GM18507 (cell line): ENCODE measurements around the gene STK10.
A peak's percentile ranks its signal among the peaks of the same experiment; 100 is the strongest.

Experiments used
- DNase-seq: peaks from one replicate; pipeline ENCODE4 v3.0.0; 2011; ENCODE audit warnings: low read depth; ENCODE audit not compliant: insufficient read length; ENCODE audit errors: extremely low spot score
- FAIRE-seq: peaks from 2 replicates; lab custom pipeline; 2011; peaks lifted over from hg19 to GRCh38; lab: Jason Lieb, UNC

STK10 gene

DNA sequence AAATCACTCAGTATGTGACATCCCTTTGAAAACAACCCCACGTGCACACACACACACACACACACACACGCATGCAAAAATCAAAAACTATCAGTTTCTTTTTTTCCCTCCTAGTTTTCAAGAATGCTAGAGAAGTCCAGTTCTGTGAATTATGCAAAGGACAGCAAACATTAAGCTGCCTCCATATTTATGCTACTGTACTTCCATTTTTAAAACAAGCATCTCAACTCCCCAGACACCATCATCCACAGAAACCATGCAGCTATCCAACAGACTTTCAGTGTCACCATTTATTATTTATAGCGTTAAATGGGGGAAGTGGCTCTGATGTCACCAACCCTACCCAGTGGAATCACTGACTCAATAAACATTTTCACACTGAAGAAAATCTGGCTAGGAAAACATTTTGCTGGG, 183.2 kb downstream of the STK10 start:
- DNase-seq (no peak), FAIRE-seq (peak; percentile 64)

DNA sequence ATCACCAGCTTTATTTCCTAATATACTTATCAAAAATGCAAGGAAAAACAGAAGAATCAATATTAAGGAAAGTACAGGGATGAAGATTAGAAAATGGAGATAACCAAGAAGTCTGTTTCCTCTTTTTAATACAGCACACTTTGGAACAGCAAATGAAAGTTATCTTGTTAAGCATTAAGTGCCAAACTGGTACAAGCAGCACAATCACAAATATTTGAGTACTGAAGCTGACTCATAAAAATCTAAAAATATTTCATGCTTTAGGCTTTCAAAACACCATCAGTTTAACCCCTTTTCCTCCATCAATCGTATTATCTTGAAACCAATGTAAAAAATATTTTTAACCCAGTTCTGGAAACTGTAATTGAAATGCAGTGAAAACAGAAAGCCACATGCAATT, 184.3 kb downstream of the STK10 start:
- DNase-seq: no peak
- no peak for FAIRE-seq

DNA sequence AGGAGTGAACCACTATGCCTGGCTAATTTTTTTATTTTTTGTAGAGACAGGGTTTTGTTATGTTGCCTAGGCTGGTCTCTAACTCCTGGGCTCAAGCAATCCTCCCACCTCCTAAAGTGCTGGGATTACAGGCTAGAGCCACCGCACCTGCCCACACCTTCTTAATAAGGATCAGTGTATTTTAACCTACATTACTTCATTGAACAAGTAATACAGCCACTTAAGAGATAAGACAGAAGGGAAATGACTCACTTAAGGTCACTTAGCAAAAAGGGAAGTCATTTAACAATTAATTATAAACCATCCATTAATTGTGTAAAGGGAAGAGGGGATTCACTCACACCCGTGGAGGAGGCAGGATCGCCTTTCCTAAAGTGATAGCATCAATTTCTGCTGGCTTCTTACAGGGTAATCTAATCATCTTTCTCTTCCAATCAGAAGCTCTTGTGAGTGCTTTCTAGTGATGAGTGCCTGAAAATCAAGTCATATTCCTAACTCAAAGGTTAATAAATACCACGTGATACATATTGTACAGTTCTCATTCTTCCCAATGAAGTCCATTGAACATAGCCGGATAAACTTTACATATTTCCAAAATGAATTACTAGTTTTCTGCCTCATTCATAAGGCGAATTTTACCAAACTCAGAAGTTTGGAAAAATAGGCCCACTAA, 185.0 kb downstream of the STK10 start:
- DNase-seq (no peak), FAIRE-seq (no peak)

DNA sequence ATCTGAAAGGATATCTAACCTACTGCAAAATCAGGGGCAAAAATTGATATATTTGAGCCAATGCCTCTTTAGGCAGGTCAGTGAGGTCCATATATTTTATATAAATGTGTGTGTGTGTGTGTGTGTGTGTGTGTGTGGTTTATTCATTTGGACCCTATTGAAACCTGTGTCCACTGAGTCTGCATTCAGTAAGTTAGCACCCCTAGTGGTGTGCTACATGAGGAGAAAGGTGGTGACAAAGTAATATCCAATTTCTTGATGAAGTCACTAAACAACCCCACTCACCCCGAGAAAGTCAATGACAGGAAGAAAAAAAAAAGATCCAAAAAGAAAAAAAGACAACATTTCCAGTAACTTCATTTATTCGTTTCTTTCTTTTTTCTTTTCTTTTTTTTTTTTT, 185.7 kb downstream of the STK10 start:
- peak; percentile 18 for FAIRE-seq
- no peak for DNase-seq

DNA sequence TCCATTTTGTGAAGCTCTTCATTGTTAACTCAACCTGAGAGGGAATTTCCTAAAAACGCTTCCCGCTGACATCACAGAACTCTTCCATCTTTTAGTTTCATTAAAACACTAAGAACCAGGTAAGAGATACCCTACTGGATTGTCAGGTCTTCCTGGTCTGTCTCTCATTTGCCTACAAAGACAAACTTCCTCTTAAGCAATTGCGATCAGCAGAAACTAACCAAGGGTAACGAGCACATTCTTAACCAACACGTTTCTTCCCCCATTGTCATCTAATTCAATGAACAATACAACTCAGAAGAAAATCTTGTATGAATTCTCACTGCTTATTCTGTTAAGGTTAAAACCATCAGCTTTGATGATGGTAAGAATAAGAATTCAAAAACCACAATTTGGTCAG, 188.1 kb downstream of the STK10 start:
- FAIRE-seq: peak; percentile 86
- DNase-seq: no peak

DNA sequence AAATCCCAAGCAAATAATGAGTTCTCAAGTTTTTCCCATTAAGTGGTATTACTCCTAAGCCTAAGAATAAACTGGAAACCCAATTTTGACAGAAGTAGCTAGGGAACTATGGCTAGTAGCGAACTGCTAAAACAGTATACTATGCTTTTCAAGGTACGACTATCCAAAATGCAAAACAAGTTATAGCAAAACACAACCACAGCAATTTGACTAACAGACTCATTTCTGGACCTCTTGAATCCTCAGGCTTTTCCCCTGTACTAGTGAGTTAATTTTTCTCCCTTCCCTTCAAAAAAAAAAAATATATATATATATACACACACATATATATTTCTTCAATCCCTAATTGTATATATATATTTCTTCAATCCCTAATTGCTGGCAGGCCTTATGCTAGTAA, 188.9 kb downstream of the STK10 start:
- DNase-seq (no peak), FAIRE-seq (no peak)

DNA sequence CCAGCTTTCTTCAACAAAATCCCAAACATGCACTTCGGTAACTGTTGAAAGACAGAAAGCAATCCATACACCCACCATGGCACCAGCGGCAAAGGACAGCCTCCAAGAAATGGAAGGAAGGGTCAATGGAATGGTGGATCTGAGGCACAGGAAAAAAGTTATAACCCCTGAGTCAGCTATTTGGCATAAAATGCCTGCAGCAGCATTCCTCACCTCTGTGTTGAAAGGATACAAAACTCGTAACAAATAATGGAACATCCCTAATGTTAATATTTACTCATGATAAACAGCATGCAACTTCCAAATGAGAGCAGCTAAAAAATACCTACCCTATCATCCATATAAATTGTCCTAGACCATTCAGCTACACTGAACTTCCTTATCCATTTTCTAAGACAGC, 191.0 kb downstream of the STK10 start:
- FAIRE-seq (no peak), DNase-seq (no peak)

DNA sequence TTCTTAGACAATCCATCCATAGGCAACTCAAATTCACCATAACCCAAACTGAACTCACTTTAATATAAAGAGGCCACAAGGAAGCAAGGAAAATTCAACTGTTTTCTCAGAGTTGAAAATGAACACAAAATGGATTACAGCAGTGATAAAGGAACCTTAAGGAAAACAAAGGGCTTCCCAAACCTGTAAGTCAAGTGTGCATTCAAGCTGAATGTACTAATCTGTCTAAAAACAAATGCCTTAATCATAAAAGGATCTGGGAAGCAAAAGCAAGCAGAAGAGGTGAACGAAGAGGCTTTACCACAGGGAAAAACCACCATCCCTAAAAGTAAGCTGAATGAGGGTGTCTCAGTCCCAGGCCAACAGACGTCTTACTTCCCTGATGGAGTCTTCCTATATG, 195.2 kb downstream of the STK10 start:
- DNase-seq (no peak), FAIRE-seq (no peak)

DNA sequence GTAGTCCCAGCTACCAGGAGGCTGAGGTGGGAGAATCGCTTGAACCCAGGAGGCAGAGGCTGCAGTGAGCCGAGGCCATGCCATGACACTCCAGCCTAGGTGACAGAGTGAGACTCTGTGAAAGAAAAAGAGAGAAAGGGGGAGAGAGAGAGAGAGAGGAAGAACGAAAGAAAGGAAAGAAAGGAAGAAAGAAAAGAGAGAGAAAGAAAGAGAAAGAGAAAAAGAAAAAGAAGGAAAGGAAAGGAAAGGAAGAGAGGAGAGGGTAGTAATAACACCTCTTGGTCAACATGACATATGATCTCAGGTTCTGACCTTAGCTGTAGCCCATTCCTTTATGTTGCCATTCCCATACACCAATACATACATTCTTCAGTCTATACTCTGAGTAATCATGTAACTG, 195.7 kb downstream of the STK10 start:
- no peak for DNase-seq
- no peak for FAIRE-seq
